Measurements from ENCODE around the gene SH2D4B.

SH2D4B gene

GRCh38 chr10:80523773-80524172, 13.9 kb upstream of the SH2D4B start:
- no peak overlapping the region for H3K4me3 ChIP-seq (IDR thresholded peaks at IDR 0.05; ENCODE audit: insufficient read depth, low read depth, low read length)

DNA sequence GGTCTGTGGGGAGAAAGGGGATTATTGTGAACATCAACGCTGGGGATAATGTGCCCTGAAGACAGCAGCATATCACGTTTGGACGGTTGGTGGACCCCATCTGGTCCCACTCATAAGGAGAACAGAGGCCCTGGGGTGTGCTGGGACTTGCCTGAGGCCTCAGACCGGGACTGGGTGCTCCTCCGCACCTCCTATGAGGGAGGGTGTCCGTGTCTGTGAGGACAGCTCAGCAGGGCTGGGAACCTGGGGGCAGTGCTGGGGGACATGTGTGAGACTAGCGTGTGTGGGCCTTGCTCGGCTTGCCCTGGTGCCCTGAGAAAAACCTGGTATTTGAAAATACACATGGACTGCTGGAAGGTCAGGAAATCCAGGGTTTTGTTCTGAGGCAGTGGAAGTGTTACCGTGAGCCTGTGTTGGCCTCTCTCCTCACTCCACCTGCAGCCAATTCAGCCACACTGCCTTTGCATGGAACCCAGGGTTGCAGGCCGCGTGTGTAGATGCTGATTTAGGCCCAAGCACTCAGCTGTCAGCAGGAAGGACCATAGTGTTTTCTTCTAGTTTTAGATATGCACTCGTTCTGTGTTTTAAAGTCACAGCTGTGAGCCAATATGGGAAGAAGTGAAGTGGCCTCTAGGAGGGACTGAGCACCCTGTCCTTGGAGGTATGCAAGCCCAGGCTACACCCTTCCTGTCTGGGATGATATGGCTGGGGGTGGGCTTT, 13.4 kb upstream of the SH2D4B start:
- H3K27me3 ChIP-seq (ENCODE audit: insufficient read depth, low read depth): no peaks in the 10 kb centered on the region
- H3K4me2 ChIP-seq: no peak overlapping the region
- H3K79me2 ChIP-seq (ENCODE audit: insufficient read depth, low read depth): no peaks in the 10 kb centered on the region
- no peaks in the 10 kb centered on the region for H4K20me1 ChIP-seq (ENCODE audit: insufficient read depth)
- TF ChIP-seq, protein P1, sequence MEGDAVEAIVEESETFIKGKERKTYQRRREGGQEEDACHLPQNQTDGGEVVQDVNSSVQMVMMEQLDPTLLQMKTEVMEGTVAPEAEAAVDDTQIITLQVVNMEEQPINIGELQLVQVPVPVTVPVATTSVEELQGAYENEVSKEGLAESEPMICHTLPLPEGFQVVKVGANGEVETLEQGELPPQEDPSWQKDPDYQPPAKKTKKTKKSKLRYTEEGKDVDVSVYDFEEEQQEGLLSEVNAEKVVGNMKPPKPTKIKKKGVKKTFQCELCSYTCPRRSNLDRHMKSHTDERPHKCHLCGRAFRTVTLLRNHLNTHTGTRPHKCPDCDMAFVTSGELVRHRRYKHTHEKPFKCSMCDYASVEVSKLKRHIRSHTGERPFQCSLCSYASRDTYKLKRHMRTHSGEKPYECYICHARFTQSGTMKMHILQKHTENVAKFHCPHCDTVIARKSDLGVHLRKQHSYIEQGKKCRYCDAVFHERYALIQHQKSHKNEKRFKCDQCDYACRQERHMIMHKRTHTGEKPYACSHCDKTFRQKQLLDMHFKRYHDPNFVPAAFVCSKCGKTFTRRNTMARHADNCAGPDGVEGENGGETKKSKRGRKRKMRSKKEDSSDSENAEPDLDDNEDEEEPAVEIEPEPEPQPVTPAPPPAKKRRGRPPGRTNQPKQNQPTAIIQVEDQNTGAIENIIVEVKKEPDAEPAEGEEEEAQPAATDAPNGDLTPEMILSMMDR (conservative IDR thresholded peaks at IDR 0.05; ENCODE audit: low read depth, low read length): no peak
- no peak overlapping the region for H3K4me3 ChIP-seq (IDR thresholded peaks at IDR 0.05; ENCODE audit: insufficient read depth, low read depth, low read length)
- no peaks in the 10 kb centered on the region for H3K36me3 ChIP-seq (ENCODE audit: insufficient read depth)
- no peak overlapping the region for H3K9ac ChIP-seq
- peaks cover 38% of the 10 kb centered on the region for H3K4me1 ChIP-seq (ENCODE audit: low read depth, poor library complexity, severe bottlenecking)
- no peak overlapping the region for H2AFZ ChIP-seq (ENCODE audit: low read depth)
- H3K27ac ChIP-seq: no peak overlapping the region

More at GRCh38 chr10:80523773-80524172, 13.9 kb upstream of the SH2D4B start:
- Histone ChIP-seq H3K36me3 (ENCODE audit: insufficient read depth) (no peaks in the 10 kb centered on the region), H3K27me3 (ENCODE audit: insufficient read depth, low read depth) (no peaks in the 10 kb centered on the region), H3K27ac (no peak overlapping the region), H3K9ac (no peak overlapping the region), H3K79me2 (ENCODE audit: insufficient read depth, low read depth) (no peaks in the 10 kb centered on the region), H4K20me1 (ENCODE audit: insufficient read depth) (no peaks in the 10 kb centered on the region), H3K4me1 (ENCODE audit: low read depth, poor library complexity, severe bottlenecking) (peaks cover 44% of the 10 kb centered on the region), H2AFZ (ENCODE audit: low read depth) (no peak overlapping the region), H3K4me2 (no peak overlapping the region)
- TF ChIP-seq, protein P1 (conservative IDR thresholded peaks at IDR 0.05; ENCODE audit: low read depth, low read length): no peak

- no peak overlapping the region for H2AFZ ChIP-seq (ENCODE audit: low read depth)
- no peaks in the 10 kb centered on the region for H3K36me3 ChIP-seq (ENCODE audit: insufficient read depth)
- H3K79me2 ChIP-seq (ENCODE audit: insufficient read depth, low read depth): no peaks in the 10 kb centered on the region
- H3K9ac ChIP-seq: no peak overlapping the region
- no peak overlapping the region for H3K4me3 ChIP-seq (IDR thresholded peaks at IDR 0.05; ENCODE audit: insufficient read depth, low read depth, low read length)
- H3K27me3 ChIP-seq (ENCODE audit: insufficient read depth, low read depth): no peaks in the 10 kb centered on the region
- no peaks in the 10 kb centered on the region for H4K20me1 ChIP-seq (ENCODE audit: insufficient read depth)
- TF ChIP-seq, protein P1 (conservative IDR thresholded peaks at IDR 0.05; ENCODE audit: low read depth, low read length): no peak
- H3K4me1 ChIP-seq (ENCODE audit: low read depth, poor library complexity, severe bottlenecking): peaks cover 20% of the 10 kb centered on the region
- no peak overlapping the region for H3K4me2 ChIP-seq
- no peak overlapping the region for H3K27ac ChIP-seq
Measured at GRCh38 chr10:80526218-80526617, 11.5 kb upstream of the SH2D4B start.

- no peaks in the 10 kb centered on the region for H3K27me3 ChIP-seq (ENCODE audit: insufficient read depth, low read depth)
- H3K36me3 ChIP-seq (ENCODE audit: insufficient read depth): no peaks in the 10 kb centered on the region
- no peak overlapping the region for H3K4me3 ChIP-seq (IDR thresholded peaks at IDR 0.05; ENCODE audit: insufficient read depth, low read depth, low read length)
- TF ChIP-seq, protein P1 (conservative IDR thresholded peaks at IDR 0.05; ENCODE audit: low read depth, low read length): no peak
- no peak overlapping the region for H3K4me2 ChIP-seq
- no peak overlapping the region for H3K27ac ChIP-seq
- no peaks in the 10 kb centered on the region for H4K20me1 ChIP-seq (ENCODE audit: insufficient read depth)
- H3K4me1 ChIP-seq (ENCODE audit: low read depth, poor library complexity, severe bottlenecking): peaks cover 14% of the 10 kb centered on the region
- H3K79me2 ChIP-seq (ENCODE audit: insufficient read depth, low read depth): no peaks in the 10 kb centered on the region
- H2AFZ ChIP-seq (ENCODE audit: low read depth): no peak overlapping the region
- H3K9ac ChIP-seq: no peak overlapping the region
Measured at GRCh38 chr10:80526742-80527141, 11.0 kb upstream of the SH2D4B start.
